ENCODE results near the gene PLXNA2. TPM values are rescaled to one million over a fixed set of nuclear protein-coding genes. Genes with fewer than 3 reads are reported as not detected.
A peak's percentile ranks its signal among the peaks of the same experiment; 100 is the strongest.

PLXNA2 gene
- total RNA-seq, 2 donors from 2014 or later = 7.3 to 8.9 TPM

DNA sequence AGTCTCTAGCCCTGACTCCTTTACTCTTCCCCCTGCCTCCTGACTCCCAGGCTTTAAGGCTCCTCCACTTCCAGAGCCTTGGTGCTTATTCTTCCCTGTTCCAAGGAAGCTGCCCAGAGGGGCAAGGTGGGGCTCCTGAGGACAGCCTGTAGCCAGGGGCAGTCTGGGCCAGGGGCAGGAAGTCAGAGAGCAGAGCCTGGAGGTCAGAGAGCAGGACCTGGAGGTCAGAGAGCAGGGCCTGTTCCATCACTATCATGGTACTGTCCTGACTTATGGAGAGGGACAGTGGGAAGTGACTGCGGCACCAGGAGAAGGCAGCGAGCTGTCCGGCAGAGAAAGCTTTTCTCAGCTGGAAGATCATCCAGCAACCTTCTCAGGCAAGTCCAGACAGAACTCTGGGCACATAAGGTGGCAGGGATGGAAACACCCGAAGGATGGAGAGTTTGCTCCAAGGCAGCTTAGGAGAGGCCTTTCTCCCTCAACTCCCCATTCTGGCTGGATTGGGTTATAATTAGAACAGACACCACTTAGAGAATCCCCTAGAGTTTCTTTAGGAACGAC lies 25.0 kb downstream of the PLXNA2 start:
- H3K27ac ChIP-seq = peak overlapping the region; percentile 63 to 64
- H3K36me3 ChIP-seq = no peaks in the 10 kb centered on the region
- intact Hi-C loops (cut with DNase I) = no loop called here
- no peak overlapping the region for H3K4me3 ChIP-seq
- TF ChIP-seq POLR2A (IDR thresholded peaks at IDR 0.05) (no peak), POLR2AphosphoS5 (IDR thresholded peaks at IDR 0.05) (no peak)
- TF ChIP-seq, protein P1, sequence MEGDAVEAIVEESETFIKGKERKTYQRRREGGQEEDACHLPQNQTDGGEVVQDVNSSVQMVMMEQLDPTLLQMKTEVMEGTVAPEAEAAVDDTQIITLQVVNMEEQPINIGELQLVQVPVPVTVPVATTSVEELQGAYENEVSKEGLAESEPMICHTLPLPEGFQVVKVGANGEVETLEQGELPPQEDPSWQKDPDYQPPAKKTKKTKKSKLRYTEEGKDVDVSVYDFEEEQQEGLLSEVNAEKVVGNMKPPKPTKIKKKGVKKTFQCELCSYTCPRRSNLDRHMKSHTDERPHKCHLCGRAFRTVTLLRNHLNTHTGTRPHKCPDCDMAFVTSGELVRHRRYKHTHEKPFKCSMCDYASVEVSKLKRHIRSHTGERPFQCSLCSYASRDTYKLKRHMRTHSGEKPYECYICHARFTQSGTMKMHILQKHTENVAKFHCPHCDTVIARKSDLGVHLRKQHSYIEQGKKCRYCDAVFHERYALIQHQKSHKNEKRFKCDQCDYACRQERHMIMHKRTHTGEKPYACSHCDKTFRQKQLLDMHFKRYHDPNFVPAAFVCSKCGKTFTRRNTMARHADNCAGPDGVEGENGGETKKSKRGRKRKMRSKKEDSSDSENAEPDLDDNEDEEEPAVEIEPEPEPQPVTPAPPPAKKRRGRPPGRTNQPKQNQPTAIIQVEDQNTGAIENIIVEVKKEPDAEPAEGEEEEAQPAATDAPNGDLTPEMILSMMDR (IDR thresholded peaks at IDR 0.05) = no peak
- DNase-seq (ENCODE audit: low spot score) = peak; percentile 35
- H3K4me1 ChIP-seq (replicated peaks) = no peaks in the 10 kb centered on the region
- WGBS = 36% methylated on average over 5 of the region's 5 CpGs
- no peaks in the 10 kb centered on the region for H3K9me3 ChIP-seq
- H3K27me3 ChIP-seq (replicated peaks; ENCODE audit: insufficient read depth) = no peaks in the 10 kb centered on the region

DNA sequence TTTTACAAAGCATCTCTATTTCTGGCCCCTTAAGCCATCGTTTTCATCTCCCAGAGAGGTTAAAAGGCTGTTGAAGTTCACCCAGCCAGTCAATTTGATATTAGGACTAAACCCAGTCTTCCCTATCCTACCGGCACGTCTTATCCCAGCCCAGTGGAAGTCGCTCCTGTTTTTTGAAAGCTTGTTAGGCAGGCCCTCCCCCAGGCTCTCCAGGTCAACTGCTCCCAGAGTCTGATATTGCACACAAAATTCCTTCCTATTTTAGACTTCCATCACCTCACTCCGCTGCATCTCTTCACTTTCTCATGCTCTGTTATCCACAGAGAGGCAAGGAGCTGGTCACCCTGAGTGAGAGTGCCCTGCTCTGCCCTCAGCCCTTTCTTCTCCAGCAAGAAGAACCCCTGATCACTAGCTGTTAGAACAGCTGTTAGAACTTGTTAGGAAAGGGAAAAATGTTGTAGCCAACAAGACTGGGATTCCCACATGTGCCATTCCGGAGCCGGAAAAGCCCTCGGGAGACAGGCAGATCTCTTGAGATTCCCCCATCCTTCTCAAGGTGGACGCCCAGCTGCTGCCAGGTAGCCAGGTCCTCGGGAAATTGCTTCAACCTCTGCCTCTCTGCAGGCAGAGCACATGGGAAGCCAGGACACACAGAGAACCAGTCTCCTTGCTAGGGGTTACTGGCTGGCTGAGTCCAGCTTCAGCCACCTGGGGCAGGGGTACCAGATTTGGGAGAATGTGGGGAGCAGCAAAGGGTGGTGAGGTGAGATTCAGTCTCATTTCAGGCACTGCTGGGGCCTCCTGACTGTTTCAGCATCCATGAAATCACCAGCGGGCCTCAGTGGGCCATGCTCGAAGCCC lies 25.7 kb downstream of the PLXNA2 start:
- no peak for DNase-seq (ENCODE audit: low spot score)
- intact Hi-C loops (cut with DNase I) = no loop called here
- 79% methylated on average over 12 of the region's 12 CpGs for WGBS

DNA sequence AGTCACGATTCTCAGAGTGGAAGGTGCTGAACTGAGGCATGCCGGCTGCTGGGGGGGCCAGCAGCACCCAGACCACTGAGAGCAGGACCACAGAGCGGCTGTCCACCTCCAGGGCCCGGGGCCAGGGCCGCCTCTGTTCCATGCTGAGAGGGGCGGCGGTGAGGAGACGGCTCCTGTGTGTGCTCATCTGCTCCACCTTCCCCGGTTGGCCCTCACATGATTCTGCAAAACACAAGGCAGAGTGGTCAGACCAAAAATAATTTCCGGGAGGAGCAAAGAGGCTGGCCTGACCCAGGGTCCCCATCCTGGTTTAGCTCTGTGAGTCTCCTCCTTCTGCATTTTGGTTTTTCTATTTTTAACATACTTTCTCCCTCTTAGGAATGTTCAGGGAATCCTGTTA lies 26.4 kb downstream of the PLXNA2 start:
- Histone ChIP-seq H3K27me3 (replicated peaks; ENCODE audit: insufficient read depth) (no peaks in the 10 kb centered on the region), H3K36me3 (no peaks in the 10 kb centered on the region), H3K4me1 (replicated peaks) (no peaks in the 10 kb centered on the region), H3K27ac (peak overlapping the region; percentile 26 to 63), H3K9me3 (no peaks in the 10 kb centered on the region), H3K4me3 (no peak overlapping the region)
- TF ChIP-seq POLR2AphosphoS5 (IDR thresholded peaks at IDR 0.05) (no peak), POLR2A (IDR thresholded peaks at IDR 0.05) (no peak)
- TF ChIP-seq, protein P1 (IDR thresholded peaks at IDR 0.05) = no peak
- WGBS = 86% methylated on average over 10 of the region's 10 CpGs
- DNase-seq (ENCODE audit: low spot score) = no peak
- intact Hi-C loops (cut with DNase I) = no loop called here

More for the DNA sequence above, 25.7 kb downstream of the PLXNA2 start:
- no peak overlapping the region for H3K4me3 ChIP-seq
- H3K4me1 ChIP-seq (replicated peaks) = no peaks in the 10 kb centered on the region
- H3K27ac ChIP-seq = peak overlapping the region; percentile 63 to 64
- no peak for TF ChIP-seq POLR2AphosphoS5 (IDR thresholded peaks at IDR 0.05)
- TF ChIP-seq, protein P1 (IDR thresholded peaks at IDR 0.05) = no peak
- no peak for TF ChIP-seq POLR2A (IDR thresholded peaks at IDR 0.05)
- no peaks in the 10 kb centered on the region for H3K36me3 ChIP-seq
- no peaks in the 10 kb centered on the region for H3K27me3 ChIP-seq (replicated peaks; ENCODE audit: insufficient read depth)
- no peaks in the 10 kb centered on the region for H3K9me3 ChIP-seq

DNA sequence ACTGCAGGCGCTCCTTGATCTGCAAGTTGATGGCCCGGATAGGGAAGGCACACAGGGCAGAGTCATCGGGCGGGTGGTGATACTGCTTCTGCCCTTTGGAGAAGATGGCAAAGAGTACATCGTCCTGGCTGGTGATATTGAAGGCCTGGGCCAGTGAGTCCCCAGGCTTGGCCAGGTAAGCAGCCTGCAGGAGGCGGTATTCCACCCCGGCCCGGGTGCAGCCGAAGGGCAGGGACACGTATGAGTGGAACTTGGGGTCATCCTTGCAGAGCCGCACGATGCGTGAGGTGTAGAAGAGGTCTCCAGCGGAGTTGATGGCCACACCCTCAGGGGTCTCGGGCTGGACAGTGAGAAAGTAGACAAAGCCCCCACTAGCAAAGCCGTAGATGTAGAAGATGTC lies 27.4 kb downstream of the PLXNA2 start:
- Histone ChIP-seq H3K4me1 (replicated peaks) (no peaks in the 10 kb centered on the region), H3K4me3 (no peak overlapping the region), H3K36me3 (no peaks in the 10 kb centered on the region), H3K27me3 (replicated peaks; ENCODE audit: insufficient read depth) (no peaks in the 10 kb centered on the region), H3K27ac (no peak overlapping the region), H3K9me3 (no peaks in the 10 kb centered on the region)
- 97% methylated on average over 16 of the region's 16 CpGs for WGBS
- no peak for DNase-seq (ENCODE audit: low spot score)
- TF ChIP-seq, protein P1 (IDR thresholded peaks at IDR 0.05) = no peak
- TF ChIP-seq POLR2A (IDR thresholded peaks at IDR 0.05) (no peak), POLR2AphosphoS5 (IDR thresholded peaks at IDR 0.05) (no peak)
- intact Hi-C loops (cut with DNase I) = no loop called here
